Small intestine (tissue), 7 donors: ENCODE data around the gene RBM14. TPM values are rescaled to one million over a fixed set of nuclear protein-coding genes. Genes with fewer than 3 reads are reported as not detected.
"Not testable (repeated sequence)": the region's sequence is repeated elsewhere in the genome, so short reads cannot be mapped to it uniquely, and the experiment has no call there.

Experiments
- DNase-seq, 2 donors: peaks; one replicate each; pipeline versions ENCODE4 v3.0.0 to v3.0.0-alpha.2; 2013
- FAIRE-seq: peaks from 2 replicates; lab custom pipeline; 2012; peaks lifted over from hg19 to GRCh38; lab: Jason Lieb, UNC
- H3K27ac ChIP-seq, 3 donors: one replicate each; pipeline ENCODE4 v1.5.1; 2013; ENCODE audit warnings: low read length in 2 of 3, mild to moderate bottlenecking in 2 of 3, control low read depth in 1 of 3, inconsistent platforms in 1 of 3, low read depth in 1 of 3, moderate library complexity in 1 of 3
- H3K27me3 ChIP-seq, 3 donors: one replicate each; pipeline ENCODE4 v1.6.1; 2013; ENCODE audit warnings: low read length in 3 of 3, inconsistent platforms in 1 of 3; ENCODE audit not compliant: control insufficient read depth in 3 of 3, insufficient read depth in 3 of 3
- H3K36me3 ChIP-seq, 3 donors: one replicate each; pipeline ENCODE4 v1.6.1; 2013; ENCODE audit warnings: low read length in 3 of 3, inconsistent platforms in 1 of 3, low read depth in 1 of 3, mild to moderate bottlenecking in 1 of 3, moderate library complexity in 1 of 3; ENCODE audit not compliant: control insufficient read depth in 3 of 3, insufficient read depth in 2 of 3
- H3K4me1 ChIP-seq, 3 donors: one replicate each; pipeline ENCODE4 v1.6.1; 2013; ENCODE audit warnings: low read length in 2 of 3, inconsistent platforms in 1 of 3, low read depth in 1 of 3, mild to moderate bottlenecking in 1 of 3, moderate library complexity in 1 of 3; ENCODE audit not compliant: control insufficient read depth in 3 of 3, insufficient read depth in 2 of 3
- H3K4me3 ChIP-seq, 3 donors: one replicate each; pipeline ENCODE4 v1.5.1; 2013; ENCODE audit warnings: low read length in 3 of 3, control low read depth in 1 of 3, inconsistent platforms in 1 of 3, low read depth in 1 of 3, mild to moderate bottlenecking in 1 of 3, moderate library complexity in 1 of 3
- H3K9me3 ChIP-seq, 2 donors: one replicate each; pipeline ENCODE4 v1.6.1; 2013; ENCODE audit warnings: low read depth in 1 of 2, low read length in 1 of 2; ENCODE audit not compliant: control insufficient read depth in 2 of 2, insufficient read depth in 1 of 2
- WGBS, 3 donors: extraction: QIAGEN DNeasy Blood & Tissue Kit; methylation state at CpG; one replicate each; pipeline ENCODE4 v1.1.7; 2013; 5-methylcytosine and 5-hydroxymethylcytosine counted together
- polyA plus RNA-seq, 4 donors: library from polyadenylated mRNA; stranded (reverse) in 3 of 4; unstranded in 1 of 4; fragments of 200-250 nt in 3 of 4; fragments of 120-200 nt in 1 of 4; gene quantifications; one replicate each; pipeline versions ENCODE4 v1.2.1 to v1.2.3, GENCODE V29; 2013
- donor health status: healthy with polysubstance abuse.
- donor health status: control.
- donor health status: control.
- donor health status: Bipolar disorder and iron deficiency.
- donor health status: healthy.

RBM14 gene
- polyA plus RNA-seq, 4 donors = 17.0 to 63.4 (median 32.6) TPM

- Histone ChIP-seq H3K4me3 (no peak overlapping the region), H3K4me1 (peaks cover 0 to 7% (median 0%) of the 10 kb centered on the region in 3 donors), H3K27ac (no peak overlapping the region), H3K36me3 (no peaks in the 10 kb centered on the region), H3K9me3 (peaks cover 0 to 3% of the 10 kb centered on the region in 2 donors), H3K27me3 (peaks cover 0 to 5% (median 0%) of the 10 kb centered on the region in 3 donors)
- 75 to 89% (median 80%) methylated on average over 5 of the region's 5 CpGs for WGBS, 3 donors
- no peak for DNase-seq
- FAIRE-seq = no peak
These were observed 35.6 kb upstream of the RBM14 start for GRCh38 chr11:66580803-66581202.

GRCh38 chr11:66581261-66581660 is 35.2 kb upstream of the RBM14 start:
- DNase-seq = no peak
- Histone ChIP-seq H3K4me1 (peaks cover 0 to 7% (median 0%) of the 10 kb centered on the region in 3 donors), H3K27me3 (peaks cover 0 to 5% (median 0%) of the 10 kb centered on the region in 3 donors), H3K4me3 (no peak overlapping the region), H3K9me3 (peaks cover 0 to 3% of the 10 kb centered on the region in 2 donors), H3K36me3 (no peaks in the 10 kb centered on the region), H3K27ac (no peak overlapping the region)
- 79 to 83% (median 81%) methylated on average over 3 of the region's 3 CpGs for WGBS, 3 donors
- FAIRE-seq = no peak

- not testable (repeated sequence) for DNase-seq, H3K9me3 ChIP-seq, H3K36me3 ChIP-seq, FAIRE-seq, H3K4me1 ChIP-seq, H3K27ac ChIP-seq, H3K27me3 ChIP-seq, H3K4me3 ChIP-seq
- WGBS, 3 donors = 81 to 87% (median 83%) methylated on average over 3 of the region's 3 CpGs
These were observed 33.8 kb upstream of the RBM14 start for GRCh38 chr11:66582565-66583147.

- WGBS, 3 donors = 81 to 94% (median 82%) methylated on average over 1 of the region's 1 CpG
- not testable (repeated sequence) for H3K27ac ChIP-seq, FAIRE-seq, DNase-seq, H3K36me3 ChIP-seq, H3K27me3 ChIP-seq, H3K9me3 ChIP-seq, H3K4me3 ChIP-seq, H3K4me1 ChIP-seq
These were observed 31.0 kb upstream of the RBM14 start for GRCh38 chr11:66585447-66585846.

GRCh38 chr11:66586136-66586535 is 30.3 kb upstream of the RBM14 start:
- H3K36me3 ChIP-seq = no peaks in the 10 kb centered on the region
- H3K9me3 ChIP-seq = peaks cover 0 to 16% of the 10 kb centered on the region in 2 donors
- no peak for FAIRE-seq
- no peak overlapping the region for H3K27ac ChIP-seq
- H3K4me3 ChIP-seq = no peak overlapping the region
- no peaks in the 10 kb centered on the region for H3K4me1 ChIP-seq
- DNase-seq = no peak
- WGBS, 3 donors = 44 to 65% (median 63%) methylated on average over 2 of the region's 2 CpGs
- H3K27me3 ChIP-seq = no peaks in the 10 kb centered on the region

- peaks cover 3 to 14% (median 4%) of the 10 kb centered on the region in 3 donors for H3K4me1 ChIP-seq
- H3K36me3 ChIP-seq, H3K27me3 ChIP-seq, H3K4me3 ChIP-seq, H3K27ac ChIP-seq, FAIRE-seq, DNase-seq: not testable (repeated sequence)
- 58 to 78% (median 67%) methylated on average over 2 of the region's 2 CpGs for WGBS, 3 donors
- peaks cover 0 to 27% of the 10 kb centered on the region in 2 donors for H3K9me3 ChIP-seq
These were observed 27.1 kb upstream of the RBM14 start for GRCh38 chr11:66589315-66589714.

- Histone ChIP-seq H3K27ac (no peak overlapping the region), H3K4me1 (peaks cover 3 to 20% (median 4%) of the 10 kb centered on the region in 3 donors), H3K27me3 (no peaks in the 10 kb centered on the region), H3K9me3 (peaks cover 0 to 27% of the 10 kb centered on the region in 2 donors), H3K4me3 (no peak overlapping the region), H3K36me3 (peaks cover 0 to 2% (median 0%) of the 10 kb centered on the region in 3 donors)
- FAIRE-seq (no peak), DNase-seq (no peak)
- WGBS, 3 donors = 87 to 91% (median 89%) methylated on average over 7 of the region's 7 CpGs
These were observed 26.3 kb upstream of the RBM14 start for GRCh38 chr11:66589996-66590675.

- FAIRE-seq = no peak
- Histone ChIP-seq H3K4me1 (peaks cover 3 to 25% (median 6%) of the 10 kb centered on the region in 3 donors), H3K36me3 (peaks cover 0 to 5% (median 0%) of the 10 kb centered on the region in 3 donors), H3K27ac (no peak overlapping the region), H3K4me3 (no peak overlapping the region), H3K27me3 (no peaks in the 10 kb centered on the region), H3K9me3 (peaks cover 0 to 27% of the 10 kb centered on the region in 2 donors)
- DNase-seq = no peak
- whole genome bisulfite sequencing, 3 donors = 17 to 54% (median 47%) methylated on average over 2 of the region's 2 CpGs
These were observed 25.3 kb upstream of the RBM14 start for GRCh38 chr11:66591175-66591574.
